Kidney epithelial cell (primary cell): ENCODE results near the gene F8. TPM values are rescaled to one million over a fixed set of nuclear protein-coding genes. Genes with fewer than 3 reads are reported as not detected.

ENCODE experiments used
- DNase-seq: peaks from one replicate; pipeline ENCODE4 v3.0.0-alpha.2; 2010; ENCODE audit warnings: low read depth
- H3K27me3 ChIP-seq: 2 replicates; pipeline ENCODE4 v1.6.0; 2011; ENCODE audit warnings: low read length; ENCODE audit not compliant: control insufficient read depth, insufficient read depth
- H3K36me3 ChIP-seq: 2 replicates; pipeline ENCODE4 v1.5.1; 2011; ENCODE audit warnings: low read length; ENCODE audit not compliant: control insufficient read depth, insufficient read depth
- H3K4me3 ChIP-seq: 2 replicates; pipeline ENCODE4 v1.5.1; 2011; ENCODE audit warnings: low read depth, mild to moderate bottlenecking, control low read depth, low read length
- total RNA-seq: library from RNA; depleted of rRNA; stranded (reverse); fragments of >200 nt; gene quantifications from 2 replicates; pipeline ENCODE4 v1.2.3, GENCODE V29; 2015
- TF ChIP-seq, protein P1 (sequence below): IDR thresholded peaks from 2 replicates; pipeline ENCODE4 v1.5.1; 2011; ENCODE audit warnings: mild to moderate bottlenecking, moderate library complexity, low read length, control low read depth, inconsistent platforms; ENCODE audit not compliant: insufficient read depth, poor library complexity, severe bottlenecking

Gene F8
- total RNA-seq, 1 donor from 2014 or later = 3.3 TPM

- no peaks in the 10 kb centered on the region for H3K36me3 ChIP-seq
- no peak overlapping the region for H3K4me3 ChIP-seq
- TF ChIP-seq, protein P1, sequence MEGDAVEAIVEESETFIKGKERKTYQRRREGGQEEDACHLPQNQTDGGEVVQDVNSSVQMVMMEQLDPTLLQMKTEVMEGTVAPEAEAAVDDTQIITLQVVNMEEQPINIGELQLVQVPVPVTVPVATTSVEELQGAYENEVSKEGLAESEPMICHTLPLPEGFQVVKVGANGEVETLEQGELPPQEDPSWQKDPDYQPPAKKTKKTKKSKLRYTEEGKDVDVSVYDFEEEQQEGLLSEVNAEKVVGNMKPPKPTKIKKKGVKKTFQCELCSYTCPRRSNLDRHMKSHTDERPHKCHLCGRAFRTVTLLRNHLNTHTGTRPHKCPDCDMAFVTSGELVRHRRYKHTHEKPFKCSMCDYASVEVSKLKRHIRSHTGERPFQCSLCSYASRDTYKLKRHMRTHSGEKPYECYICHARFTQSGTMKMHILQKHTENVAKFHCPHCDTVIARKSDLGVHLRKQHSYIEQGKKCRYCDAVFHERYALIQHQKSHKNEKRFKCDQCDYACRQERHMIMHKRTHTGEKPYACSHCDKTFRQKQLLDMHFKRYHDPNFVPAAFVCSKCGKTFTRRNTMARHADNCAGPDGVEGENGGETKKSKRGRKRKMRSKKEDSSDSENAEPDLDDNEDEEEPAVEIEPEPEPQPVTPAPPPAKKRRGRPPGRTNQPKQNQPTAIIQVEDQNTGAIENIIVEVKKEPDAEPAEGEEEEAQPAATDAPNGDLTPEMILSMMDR = no peak
- no peak for DNase-seq
- no peaks in the 10 kb centered on the region for H3K27me3 ChIP-seq
Observed at GRCh38 chrX:154850957-154851611, 171.4 kb downstream of the F8 start.

DNA sequence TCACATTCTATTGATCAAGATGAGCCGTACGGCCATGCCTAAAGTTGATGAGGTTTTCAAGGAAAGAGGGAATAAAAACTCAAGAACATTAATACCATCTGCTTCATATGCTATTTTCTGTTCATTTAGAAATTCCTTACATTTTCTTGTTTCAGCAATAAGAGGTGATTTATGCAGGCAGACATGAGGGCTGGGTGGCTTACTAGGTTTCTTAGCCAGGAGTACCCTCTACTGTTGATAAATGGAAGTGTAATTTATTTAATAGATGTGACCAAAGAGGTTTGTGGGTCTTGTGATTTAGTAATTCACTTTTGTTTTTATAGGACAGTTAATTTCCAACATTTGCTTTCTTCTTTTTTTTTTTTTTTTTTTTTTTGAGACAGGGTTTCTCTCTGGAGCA, 181.7 kb downstream of the F8 start:
- no peak for DNase-seq
- TF ChIP-seq, protein P1 = peak; percentile 37
- Histone ChIP-seq H3K4me3 (no peak overlapping the region), H3K36me3 (no peaks in the 10 kb centered on the region), H3K27me3 (no peaks in the 10 kb centered on the region)

DNA sequence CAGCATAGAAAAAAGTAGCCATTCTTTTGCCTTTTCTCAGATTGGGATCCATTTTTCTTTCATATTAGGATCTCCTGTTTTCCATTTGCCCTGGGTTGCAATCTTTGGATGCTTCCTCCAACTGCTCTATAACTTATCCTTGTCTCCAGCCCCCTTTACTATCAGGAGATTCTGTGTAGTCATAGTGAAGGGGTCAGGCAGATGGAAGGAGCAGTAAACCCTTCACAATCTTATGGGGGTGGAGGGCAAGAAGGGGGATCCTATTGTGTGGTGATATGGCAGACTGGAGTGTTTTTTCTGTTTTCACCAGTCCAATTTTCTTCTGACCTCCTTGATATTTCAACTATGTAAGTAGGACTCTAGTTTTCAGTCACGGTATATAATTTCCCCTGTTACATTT, 186.4 kb downstream of the F8 start:
- TF ChIP-seq, protein P1 = no peak
- DNase-seq = no peak
- no peaks in the 10 kb centered on the region for H3K27me3 ChIP-seq

GRCh38 chrX:154834562-154834961, 188.0 kb downstream of the F8 start, which contains the start of gene SMIM9:
SMIM9 (minus strand) TSS chrX:154834662; CDS start chrX:154830856, 3,806 bp downstream.
- Histone ChIP-seq H3K4me3 (no peak within 1 kb of the TSS), H3K27me3 (no peaks in the 10 kb centered on the region), H3K36me3 (no peaks in the 10 kb centered on the region)
- TF ChIP-seq, protein P1 = no peak
- no peak for DNase-seq

More for the DNA sequence above, 186.4 kb downstream of the F8 start:
- Histone ChIP-seq H3K4me3 (no peak overlapping the region), H3K36me3 (no peaks in the 10 kb centered on the region)

DNA sequence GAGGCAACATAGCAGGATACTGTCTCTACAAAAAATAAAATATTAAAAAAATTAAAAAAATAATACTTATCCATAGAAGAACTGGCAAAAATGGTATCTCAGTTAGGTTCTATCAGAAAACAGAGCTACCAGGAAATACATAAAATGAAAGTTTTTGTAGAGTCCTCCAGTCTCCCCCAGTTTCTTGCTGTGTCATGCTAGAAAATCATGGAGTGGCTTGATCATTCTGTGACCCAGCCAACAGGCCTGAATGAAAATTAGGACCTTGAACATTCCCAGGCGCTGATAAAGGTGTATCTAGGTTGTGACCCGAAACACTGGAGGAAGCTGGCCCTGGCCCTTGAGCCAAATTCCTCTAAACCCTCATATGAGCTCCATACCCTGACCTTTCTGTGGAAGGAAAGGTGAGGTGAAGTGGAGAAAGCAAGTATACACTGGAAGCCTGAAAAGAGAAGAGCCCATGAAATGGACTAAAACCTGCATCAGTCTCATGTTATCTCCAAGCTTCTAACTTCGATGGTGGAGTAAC, 188.7 kb downstream of the F8 start:
- no peak for DNase-seq
- H3K4me3 ChIP-seq = no peak overlapping the region
- H3K36me3 ChIP-seq = no peaks in the 10 kb centered on the region
- H3K27me3 ChIP-seq = no peaks in the 10 kb centered on the region
- TF ChIP-seq, protein P1 = no peak
